HG02588 (cell line): Measurements from ENCODE around the gene NPSR1.
"Not testable (repeated sequence)": the region's sequence is repeated elsewhere in the genome, so short reads cannot be mapped to it uniquely, and the experiment has no call there.

Experiments
- ATAC-seq: cut with Tn5 transposase; IDR thresholded peaks from one replicate; pipeline ENCODE4 v1.9.1; 2021; ENCODE audit warnings: mild to moderate bottlenecking, moderate library complexity; ENCODE audit not compliant: unreplicated experiment

The NPSR1 gene

DNA sequence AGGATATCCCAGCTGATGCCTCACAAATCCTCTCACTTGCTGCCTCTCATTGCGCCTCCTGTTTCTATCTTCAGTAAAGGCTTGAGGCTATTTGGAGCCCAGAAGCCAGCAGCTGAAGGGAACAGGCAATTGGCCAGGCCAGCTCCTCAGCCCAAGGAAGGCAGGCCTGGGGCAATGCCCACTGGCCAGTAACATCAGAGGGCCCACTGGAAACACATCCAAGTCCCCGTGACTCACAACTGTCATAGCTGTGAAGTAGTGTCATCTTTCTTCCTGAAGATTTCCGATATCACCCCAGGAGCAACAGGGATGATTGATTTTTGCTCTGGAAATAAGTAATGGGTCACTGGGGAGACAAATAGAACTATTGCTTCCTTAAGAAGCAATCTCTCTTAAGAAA is 209.3 kb downstream of the NPSR1 start:
- ATAC-seq = not testable (repeated sequence)

DNA sequence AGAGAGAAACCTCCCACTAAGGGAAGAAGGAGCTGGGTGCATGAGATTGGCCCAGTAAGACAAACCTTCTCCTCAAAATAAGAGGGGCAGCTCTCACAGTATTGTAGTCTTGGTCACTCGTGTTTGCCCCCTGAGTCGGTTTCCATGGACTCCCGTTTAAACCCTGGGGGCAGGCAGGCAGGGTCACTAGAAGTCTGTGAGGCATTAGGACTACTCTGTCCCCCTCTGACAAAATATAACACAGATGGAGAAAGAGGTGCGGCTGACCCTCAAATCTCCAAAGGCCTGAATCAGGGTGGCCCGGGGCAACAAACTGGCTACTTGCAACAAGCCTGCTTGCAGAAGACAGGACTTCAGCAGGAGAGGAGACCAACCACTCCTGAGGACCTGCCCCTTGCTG is 210.6 kb downstream of the NPSR1 start:
- not testable (repeated sequence) for ATAC-seq

DNA sequence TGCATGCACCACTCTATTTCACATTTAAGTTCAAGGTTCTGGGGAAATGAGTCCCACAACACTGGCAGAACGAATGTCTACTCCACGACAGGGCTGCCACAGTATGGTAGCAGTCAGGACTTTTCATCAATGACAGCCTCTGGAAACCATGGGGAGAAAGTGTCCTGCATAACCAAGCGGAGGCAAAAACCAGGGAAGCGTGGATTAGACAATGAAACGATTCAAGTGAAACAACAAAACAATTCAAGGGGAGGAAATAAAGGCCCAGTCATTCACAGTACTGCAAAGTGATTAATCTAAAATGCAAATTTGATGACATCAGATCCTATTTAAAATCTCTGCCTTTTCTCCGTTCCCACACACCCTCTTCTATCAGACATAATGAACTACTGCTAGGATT is 211.0 kb downstream of the NPSR1 start:
- no peak for ATAC-seq

DNA sequence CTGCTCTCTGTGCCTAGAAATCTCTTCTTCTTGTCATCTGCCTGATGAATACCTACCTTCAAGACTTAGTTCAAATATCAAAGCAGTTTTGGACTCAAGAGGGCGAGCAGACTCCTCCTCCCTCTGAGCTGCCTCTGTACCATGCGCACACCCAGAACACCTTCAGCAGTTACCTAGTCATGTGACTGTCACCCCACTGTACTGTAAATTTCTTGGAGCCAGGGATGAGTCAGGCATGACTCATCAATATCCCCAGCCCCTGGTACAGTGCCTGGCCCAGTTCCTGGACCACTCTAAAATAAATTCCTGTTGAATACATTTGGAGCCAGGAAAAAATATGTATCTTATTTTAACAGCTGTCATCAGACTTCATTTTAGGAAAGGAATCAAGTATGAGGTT is 212.0 kb downstream of the NPSR1 start:
- ATAC-seq = not testable (repeated sequence)

DNA sequence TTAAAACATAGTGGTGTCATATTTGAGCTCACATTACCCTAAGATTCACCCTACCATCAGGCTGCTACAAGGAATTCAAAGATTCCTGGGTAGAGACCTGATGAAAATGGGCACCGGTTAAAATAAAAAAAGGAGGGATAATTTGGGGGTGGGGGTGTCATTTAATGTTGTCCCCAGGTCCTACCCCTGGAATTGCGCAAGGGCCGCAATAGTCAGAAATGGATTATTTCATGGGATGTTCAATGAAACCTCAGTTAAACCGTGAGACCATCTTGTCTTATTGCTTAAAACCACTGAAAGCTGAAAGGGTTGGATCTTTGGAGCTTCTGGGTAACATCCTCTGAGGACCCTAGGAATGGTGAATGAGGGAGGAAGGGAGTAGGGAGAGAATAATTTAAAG is 216.3 kb downstream of the NPSR1 start:
- ATAC-seq = not testable (repeated sequence)

DNA sequence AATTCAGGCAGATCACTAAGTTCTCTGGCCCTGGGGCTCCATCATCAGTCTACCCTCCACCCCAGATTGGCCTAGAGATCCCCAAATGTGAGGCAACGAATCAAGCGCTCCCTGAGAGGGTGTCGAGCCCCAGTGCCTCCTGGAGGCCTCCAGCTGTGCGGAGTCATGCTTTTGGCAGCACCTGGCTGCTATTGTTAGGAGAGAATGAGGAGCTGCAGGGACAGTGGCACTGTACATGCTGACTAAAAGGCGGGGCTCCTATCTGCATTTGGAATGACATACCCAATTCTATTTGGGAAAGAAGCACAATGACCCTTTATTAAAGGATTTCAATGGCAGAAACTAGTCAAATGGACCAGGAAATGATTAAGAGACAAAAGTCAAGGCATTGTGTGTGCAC is 217.5 kb downstream of the NPSR1 start:
- no peak for ATAC-seq

DNA sequence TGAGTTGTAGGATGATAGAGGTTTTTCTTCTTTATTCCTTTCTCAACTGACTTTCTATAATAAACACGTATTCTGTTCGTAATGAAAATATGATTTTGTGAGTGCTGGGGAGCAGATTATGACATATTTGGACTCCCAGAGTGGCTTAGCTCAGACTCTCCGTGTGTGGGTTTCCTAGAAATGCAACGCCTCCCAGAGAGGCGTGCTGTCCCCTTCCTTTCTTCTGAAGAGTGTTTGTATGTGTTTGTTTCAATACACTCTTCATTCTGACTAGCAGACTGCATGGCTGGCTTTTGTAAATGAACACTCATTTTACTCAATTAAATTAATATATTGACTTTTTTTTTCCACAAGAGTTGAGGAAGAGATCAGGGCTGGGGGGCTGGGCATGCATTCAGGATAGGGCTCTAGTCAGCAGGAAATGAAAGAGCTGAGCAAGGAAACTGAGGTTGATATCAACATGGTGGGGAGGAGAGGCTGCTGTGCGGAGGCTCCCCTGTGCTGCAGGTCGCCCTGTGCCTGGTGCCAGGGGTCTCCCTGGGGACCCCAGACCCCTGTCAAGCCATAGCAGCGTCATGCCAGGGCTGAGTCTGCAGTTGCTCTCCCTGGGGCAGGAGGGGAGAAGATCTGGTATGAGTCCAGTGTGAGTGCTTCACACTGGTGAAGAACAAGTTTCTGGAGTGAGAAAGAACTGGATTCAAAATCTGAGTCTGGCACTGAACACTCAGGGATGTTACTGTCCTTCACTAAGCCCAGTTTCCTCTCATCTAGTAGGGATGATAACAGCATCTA is 221.1 kb downstream of the NPSR1 start:
- ATAC-seq = not testable (repeated sequence)

DNA sequence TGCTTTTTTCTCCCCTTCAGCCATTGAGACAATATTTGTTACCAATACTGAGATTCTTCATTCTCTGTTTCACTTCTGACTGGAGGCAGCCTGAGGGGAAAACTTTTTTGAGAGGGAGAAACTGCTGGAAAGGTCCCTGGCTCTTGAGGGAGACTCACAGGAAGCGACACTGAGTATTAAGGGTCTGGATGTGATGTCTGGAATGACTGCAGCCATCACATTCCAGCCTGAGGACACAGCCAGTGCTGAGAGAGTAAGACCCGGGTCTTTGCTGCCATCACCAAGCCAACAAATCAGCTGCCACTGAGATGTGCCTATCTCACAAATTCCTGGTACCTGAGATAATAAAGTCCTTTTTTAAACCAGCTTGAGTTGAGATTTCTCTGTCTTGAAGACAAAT is 221.9 kb downstream of the NPSR1 start:
- ATAC-seq = no peak

DNA sequence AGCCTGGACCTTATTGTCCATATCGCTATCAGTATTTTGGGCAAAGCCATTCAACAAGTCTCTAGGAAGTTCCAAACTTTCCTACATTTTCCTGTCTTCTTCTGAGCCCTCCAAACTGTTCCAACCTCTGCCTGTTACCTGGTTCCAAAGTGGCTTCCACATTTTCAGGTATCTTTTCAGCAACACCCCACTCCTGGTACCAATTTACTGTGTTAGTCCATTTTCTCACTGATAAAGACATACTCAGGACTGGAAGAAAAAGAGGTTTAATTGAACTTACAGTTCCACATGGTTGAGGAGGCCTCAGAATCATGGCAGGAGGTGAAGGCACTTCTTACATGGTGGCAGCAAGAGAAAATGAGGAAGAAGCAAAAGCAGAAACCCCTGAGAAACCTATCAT is 225.8 kb downstream of the NPSR1 start:
- not testable (repeated sequence) for ATAC-seq

DNA sequence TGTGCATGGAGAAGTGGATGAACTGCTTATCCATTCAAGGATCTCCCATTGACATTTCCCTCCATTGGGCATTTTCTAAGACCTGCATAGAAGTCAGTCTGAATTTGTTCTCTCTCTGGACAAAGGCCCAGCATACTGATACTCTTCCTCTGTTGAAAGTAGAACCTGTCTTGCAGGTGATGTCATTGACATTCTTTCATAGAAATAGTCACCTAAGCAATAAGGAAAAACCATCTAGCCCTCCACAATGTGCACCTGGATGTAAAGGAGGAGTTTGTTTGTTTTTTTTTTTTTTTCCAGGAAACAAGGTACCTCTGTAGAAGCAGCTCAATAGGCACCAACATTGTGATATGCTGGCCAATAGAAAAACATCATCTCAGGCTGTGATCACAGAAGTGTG is 228.8 kb downstream of the NPSR1 start:
- ATAC-seq = no peak

DNA sequence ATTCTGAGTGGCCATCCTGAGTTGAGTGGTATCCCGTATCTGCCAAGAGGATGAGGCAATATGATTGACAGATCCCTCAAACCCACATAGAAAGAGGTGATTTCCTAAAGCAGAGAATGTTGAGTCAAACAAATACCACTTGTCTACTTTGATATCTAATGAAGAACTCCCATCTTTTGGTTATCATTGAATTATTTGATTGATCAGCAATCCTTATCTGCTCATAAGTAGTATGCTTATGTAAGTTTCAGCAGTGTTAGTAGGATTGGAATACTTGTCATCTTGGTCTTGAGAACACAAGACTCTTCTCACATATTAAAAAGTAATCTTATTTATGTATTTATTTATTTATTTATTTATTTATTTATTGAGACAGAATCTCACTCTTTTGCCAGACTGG is 231.9 kb downstream of the NPSR1 start:
- ATAC-seq = no peak

DNA sequence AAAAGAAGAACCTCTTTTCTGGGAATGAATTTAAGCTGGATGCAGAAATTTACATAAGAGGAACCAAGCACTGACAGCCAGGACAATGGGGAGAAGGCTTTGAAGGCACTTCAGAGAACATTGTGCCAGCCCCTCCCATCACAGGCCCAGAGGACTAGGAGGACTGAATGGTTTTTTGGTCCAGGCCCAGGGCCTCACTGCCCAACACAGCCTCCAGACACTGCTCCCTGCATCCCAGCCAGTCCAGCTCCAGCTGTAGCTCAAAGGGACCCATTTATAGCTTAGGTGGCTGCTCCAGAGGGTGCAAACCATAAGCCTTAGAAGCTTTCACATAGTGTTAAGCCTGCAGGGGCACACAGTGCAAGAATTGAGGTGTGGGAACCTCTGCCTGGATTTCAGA is 237.2 kb downstream of the NPSR1 start:
- no peak for ATAC-seq
